HG02759 (cell line): ENCODE measurements around the gene KCNG3.

Experiments used
- ATAC-seq: cut with Tn5 transposase; IDR thresholded peaks from one replicate; pipeline ENCODE4 v1.9.1; 2021; ENCODE audit warnings: mild to moderate bottlenecking, moderate library complexity; ENCODE audit not compliant: unreplicated experiment

The KCNG3 gene

DNA sequence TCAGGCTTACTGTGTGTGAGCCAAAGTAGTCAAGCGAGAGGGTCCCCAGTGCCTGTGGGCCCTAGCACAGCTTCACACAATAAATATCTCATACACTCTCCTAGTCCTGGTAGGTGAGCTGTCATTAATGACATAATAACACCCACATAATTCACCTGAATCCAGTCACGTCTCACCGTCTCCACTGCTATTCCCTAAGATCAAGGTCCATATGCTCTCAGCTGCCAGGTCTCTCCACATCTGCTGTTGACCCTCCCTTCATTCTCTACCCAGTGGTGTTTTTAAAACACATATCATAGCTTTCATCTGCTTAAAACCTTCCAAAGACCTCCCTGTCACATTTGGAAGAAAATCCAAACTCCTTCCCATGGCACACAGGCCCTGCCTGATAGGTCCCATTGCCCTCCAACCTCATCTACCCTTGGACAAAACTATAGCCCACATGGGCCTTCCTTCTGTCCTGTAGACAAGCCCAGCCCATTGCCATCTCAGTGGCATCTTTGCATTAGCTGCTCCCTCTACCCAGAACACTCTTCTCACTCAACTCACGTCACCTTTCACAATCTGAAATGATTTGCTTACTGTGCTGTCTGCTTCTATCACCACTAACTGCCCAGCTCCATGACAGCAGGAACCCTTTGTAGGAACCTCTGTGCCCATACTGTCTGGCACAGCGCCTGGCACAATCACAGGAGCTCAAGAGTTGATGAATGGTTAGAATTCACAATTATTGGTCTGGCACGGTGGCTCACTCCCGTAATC, 7.5 kb downstream of the KCNG3 start:
- ATAC-seq = no peak

DNA sequence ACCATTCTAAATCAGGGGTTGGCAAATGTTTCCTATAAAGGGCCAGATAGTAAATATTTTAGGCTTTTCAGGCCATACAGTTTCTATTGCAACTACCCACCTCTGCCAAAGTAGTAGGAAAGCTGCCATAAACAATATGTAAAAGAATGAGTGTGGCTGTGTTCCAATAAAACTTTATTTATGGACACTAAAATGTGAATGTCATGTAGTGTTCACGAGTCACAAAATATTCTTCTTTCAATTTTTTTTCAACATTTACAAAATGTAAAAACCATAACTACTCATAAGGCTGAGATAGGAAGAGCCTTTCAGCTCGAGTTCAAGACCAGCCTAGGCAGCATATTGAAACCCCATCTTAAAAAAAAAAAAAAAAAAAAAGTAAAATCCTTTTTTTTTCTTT, 13.4 kb downstream of the KCNG3 start:
- no peak for ATAC-seq

DNA sequence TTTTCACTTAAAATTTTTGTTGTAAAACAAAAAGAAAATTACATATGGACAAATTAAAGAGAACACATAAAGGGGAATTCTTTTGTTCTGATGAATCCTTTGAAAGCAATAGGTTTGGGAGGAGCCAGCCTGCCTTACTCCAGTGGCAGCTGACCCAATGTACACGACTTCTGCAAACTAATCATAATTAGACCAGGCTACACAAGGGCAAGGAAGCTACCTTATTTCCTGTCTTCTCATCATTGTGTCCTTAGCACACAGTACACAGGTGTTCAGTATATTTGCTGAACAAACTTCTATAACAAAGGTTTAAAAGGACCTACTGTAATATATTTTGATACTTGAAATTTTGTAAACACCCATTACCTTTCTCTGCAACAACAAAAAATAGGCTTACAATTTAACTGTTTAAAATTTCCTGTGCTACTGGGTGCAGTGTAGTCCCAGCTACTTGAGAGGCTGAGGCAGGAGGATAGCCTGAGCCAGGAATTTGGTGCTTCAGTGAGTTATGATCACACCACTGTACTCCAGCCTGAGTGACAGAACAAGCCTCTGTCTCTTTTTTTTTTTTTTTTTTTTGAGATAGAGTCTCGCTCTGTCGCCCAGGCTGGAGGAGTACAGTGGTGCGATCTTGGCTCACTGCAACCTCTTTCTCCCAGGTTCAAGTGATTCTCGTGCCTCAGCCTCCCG, 18.9 kb downstream of the KCNG3 start:
- ATAC-seq = no peak

DNA sequence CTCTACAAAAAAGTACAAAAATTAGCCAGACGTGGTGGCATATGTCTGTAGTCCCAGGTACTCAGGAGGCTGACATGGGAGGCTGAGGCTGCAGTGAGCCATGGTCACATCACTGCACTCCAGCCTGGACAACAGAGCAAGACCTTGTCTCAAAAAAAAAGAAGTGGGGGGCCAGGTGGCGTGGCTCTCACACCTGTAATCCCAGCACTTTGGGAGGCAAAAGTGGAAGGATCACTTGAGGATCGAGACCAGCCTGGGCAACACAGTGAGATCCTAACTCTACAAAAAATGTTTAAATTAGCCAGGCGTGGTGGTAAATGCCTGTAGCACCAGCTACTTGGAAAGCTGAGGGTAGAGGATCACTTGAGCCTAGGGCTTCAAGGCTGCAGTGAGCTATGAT, 23.1 kb downstream of the KCNG3 start:
- ATAC-seq = no peak

DNA sequence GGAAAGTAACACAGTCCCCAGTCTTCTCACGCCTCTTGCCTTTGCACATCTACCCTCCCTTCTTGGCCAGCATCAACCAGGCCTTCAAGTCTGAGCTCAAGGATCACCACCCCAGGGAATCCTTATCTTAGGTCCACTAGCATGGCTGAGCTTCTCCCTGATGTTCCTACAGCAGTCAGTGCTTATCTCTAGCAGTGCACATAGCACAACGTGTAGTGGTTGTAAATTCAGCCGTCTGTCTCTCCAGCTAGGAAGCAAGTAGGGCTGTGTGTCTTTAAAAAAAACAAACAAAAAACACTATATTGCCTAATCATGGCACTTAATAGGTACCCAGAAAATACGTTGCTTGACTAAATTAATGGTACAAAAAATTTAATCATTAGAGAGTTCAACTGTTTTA, 29.2 kb downstream of the KCNG3 start:
- ATAC-seq = no peak

DNA sequence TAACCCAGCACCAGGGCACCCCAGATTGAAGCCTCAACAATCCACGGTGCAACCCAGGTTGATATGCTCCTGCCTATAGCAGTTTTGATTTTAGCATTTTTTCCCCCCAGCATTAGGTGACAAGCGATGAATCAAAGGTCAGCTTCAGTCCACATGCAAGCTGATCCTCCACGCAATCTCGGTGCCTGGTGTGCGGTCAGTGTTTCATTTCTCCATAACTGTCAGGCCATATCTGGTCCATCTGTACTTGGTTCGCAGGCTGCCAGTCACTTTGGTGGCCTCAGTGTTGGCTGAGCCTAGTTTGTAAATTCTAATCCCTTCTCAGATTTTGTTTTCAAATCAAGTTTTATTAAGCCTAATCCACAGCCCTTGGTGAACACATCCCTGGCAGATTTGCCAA, 30.2 kb downstream of the KCNG3 start:
- ATAC-seq = no peak

DNA sequence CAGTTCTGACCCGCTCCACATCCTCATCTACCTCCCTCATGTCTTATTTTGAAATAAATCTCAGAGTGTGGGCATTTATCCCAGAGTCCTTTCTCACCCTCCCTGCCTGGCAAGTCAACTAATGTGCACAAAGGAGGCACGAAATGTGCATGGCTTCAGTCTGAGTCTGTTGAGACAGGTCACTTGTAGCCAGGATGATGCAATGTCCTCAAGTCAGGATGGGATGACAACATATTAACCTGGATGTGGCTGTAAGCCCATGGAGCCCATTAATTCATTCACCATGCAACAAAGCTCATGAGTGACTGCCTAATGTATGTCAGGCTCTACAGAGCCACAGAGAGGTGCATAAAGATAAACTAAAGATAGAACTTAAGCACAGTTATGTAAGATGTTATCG, 34.5 kb downstream of the KCNG3 start:
- no peak for ATAC-seq

DNA sequence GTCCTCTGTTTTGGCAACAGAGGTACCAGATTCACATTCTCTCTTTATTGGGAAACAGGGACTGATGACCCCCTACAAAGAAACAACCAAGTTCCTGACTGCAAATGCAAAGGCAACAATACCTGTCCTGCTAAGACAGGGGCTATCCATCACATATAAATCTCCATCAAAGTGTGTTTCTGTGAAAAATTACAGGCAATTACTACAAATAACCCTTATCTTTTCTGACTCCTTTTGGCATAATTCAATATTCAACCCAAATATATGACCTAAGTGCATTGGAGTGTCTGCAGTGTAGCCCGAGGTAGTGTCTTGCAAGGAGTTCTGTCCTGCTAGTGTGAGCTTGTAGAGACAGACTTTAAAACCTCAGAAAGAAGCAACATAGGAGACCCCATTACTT, 35.4 kb downstream of the KCNG3 start:
- ATAC-seq = no peak

DNA sequence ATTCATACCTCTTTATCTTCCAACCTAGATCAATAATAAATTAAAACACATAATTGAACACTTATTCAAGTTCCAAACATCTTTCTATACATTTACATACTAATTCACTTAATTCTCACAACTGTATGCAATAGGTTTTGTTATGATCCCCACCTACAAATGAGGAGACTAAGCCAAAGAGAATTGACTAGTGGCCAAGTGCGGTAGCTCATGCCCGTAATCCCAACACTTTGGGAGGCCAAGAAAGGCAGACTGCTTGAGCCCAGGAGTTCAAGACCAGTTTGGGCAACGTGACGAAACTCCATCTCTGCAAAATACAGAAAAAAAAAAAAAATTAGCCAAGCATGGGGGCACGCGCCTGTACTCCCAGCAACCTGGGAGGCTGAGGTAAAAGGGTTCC, 36.8 kb downstream of the KCNG3 start:
- ATAC-seq = no peak

DNA sequence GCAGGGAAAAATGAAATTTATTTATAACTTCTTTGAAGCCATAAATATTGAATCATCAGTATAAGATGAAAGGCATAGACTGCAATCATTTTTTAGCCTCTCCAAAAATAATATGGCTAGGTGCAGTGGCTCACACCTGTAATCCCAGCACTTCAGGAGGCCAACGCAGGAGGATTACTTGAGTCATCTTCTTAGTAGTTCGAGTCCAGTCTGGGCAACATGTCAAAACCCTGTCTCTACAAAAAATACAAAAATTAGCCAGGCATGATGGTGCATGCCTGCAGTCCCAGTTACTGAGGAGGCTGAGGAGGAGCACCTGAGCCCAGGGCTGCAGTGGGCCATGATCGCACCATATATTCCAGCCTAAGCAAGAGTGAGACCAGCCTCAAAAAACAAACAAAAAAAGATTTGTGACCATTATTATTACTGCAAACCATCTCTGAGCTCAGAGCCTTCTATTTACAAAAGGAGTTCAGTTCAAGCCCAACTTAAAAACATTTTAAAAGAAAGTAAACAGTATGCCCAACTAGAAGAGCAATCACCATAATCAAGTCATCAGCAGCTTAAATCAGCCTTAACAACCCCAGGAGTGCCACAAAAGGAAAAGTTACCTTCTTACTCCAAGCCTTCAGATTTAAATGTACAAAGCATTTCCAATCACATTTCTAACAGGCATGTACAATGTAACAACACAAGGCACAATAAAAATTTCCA, 37.5 kb downstream of the KCNG3 start:
- no peak for ATAC-seq

DNA sequence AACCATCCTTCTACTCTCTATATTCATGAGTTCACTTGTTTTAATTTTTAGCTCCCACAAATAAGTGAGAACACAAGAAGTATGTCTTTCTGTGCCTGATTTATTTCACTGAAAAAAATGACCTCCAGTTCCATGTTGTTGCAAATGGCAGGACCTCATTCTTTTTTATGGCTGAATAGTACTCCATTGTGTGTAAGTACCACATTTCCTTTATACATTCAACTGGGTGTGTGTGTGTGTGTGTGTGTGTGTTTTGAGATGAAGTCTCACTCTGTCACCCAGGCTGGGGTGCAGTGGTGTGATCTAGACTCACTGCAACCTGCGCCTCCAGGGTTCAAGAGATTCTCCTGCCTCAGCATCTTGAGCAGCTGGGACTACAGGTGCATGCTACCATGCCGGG, 41.2 kb downstream of the KCNG3 start:
- no peak for ATAC-seq

DNA sequence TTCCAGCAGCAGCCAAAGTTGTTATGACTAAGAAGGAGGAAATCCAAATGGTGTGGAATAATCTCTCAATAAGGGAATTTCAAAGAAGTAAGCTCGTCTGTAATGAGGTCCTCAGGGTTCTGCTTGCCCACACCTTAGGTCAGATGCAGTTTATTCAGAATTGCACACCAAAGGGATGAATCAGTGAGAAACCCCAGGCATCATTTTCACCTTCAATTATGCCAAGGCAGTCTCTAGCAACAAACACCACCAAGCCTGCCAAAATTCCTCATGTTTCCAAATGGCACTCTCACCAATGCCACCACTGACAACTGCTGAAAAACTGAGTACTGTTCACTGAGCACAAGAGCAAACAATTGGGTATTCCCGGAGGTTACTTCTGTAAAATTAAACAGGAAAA, 43.6 kb downstream of the KCNG3 start:
- no peak for ATAC-seq

DNA sequence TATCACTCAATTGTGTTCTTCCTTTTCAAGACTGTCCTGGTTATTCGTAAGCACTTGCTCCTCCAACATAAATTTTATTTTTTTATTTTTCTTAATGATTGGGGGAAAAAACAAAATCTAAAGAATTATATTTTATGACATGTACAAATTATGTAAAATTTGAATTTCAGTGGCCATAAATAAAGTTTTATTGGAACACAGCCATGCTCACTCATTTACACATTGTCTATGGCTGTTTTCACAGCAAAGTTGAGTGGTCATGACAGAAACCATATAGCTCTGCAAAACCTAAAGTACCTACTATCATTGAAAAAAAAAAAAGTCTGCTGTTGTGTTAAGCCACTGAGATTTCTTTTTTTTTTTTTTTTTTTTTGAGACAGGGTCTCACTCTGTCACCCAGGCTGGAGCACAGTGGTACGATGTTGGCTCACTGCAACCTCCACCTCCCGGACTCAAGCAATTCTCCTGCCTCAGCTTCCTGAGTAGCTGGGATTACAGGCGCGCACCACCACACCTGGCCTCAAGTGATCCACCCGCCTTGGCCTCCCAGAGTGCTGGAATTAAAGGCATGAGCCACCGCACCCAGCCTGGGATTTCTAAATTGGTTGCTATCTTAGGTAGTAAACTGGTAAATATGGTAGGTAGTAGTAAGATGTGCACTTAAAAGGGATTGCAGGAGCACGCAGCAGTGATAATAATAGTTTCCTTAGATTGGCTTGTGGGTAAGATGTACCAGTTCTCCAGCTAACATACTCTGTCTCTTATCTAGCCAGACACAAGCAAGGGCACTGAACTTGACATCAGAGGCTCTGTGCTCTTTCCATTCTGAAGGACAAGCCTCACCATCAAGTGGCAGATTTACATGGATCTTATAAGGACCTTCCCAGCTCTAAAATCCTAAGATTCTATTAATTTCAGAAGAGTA, 44.4 kb downstream of the KCNG3 start:
- ATAC-seq = no peak

DNA sequence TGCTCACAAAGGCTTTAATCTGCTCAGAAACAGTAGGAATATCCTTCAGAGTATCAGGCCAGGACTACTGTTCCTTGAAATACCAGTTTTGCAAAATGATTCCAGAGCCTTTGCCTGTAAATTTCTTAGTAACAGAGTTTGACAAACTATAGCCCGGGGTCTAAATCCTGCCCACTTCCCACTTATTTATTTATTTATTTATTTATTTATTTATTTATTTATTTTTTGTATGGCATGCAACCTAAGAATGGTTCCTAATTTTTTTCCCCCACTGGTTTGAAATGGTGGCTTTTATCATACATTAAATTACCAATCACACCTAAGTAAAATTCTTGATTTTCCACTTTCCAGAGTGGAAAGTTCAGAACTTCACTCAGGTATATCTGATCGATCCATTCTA, 45.6 kb downstream of the KCNG3 start:
- ATAC-seq = no peak

DNA sequence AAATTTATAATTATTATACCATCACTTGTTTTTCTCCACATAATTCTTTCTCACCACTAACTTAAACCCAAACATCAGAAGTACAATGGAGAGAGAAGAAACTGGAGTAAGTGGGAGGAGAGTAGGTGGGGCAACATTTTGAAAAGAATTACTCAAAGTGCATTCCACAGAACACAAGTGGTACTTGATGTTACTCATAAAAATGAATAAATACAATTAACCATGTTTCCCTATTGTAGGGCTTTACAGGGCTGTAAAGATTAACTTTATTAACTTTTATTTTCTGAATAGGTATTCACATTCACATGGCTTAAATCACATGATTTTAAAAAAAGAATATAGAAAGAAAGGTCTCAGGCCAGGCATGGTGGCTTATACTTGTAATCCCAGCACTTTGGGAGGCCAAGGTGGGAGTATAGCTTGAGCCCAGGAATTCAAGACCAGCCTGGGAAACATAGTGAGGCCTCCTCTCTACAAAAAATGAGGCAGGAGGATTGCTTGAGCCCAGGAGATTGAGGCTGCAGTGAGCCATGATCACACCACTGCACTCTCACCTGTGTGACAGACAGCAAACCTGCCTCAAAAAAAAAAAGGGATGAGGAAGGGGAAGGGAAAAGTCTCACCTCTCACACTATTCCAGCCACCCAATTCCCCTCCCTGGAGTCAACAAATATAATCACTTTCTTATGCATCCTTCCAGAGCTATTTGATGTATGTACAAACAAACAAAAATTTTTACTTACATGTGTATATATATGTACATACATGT, 47.1 kb downstream of the KCNG3 start:
- no peak for ATAC-seq

DNA sequence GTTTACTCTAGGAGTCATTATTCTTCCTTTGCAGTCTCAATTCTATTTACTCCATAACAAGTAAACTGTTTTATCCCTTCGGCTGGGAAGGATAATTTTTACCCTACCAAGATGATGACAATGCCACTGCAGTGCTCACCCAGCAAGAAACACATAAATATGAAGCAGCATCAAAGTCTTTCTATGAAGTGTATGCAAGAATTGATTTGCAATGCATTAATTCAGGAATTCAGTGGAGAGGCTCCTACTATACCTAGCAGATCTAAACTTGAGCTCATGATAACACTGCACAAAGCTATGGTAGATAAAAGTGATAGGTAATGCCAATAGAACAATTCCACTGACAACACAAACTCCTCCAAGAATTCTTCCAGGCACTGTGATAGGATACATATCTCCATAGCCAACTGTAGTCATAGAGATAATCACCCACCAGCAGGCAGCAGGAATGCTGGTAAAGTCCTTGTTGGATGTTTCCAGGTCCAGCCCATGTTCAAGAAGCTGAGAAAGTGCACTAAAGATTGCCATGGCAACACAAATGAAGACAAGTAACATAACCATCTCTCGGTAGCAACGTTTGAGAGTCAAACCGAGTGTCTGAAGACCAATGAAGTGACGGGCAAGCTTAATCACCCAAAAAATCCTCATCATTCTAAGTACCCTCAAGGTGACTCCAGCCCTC, 49.9 kb downstream of the KCNG3 start:
- no peak for ATAC-seq

DNA sequence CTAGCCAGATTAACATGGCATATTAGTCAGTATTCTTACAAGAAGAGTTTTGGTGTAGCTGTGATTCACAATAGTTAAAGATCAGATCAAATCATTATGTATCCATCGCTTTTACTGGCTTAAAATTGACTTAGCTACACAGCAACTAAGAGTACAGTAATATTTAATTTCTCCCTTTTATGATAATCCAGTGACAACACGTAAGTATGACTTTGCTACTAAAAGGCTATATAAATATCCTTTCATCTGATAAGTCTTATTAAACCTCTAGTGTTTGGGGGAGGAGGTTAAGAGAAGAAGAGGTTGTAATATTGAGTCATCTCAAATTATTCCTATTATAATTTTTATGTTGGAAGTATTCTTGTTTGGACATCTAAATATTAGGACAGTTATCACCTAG, 51.0 kb downstream of the KCNG3 start:
- no peak for ATAC-seq

DNA sequence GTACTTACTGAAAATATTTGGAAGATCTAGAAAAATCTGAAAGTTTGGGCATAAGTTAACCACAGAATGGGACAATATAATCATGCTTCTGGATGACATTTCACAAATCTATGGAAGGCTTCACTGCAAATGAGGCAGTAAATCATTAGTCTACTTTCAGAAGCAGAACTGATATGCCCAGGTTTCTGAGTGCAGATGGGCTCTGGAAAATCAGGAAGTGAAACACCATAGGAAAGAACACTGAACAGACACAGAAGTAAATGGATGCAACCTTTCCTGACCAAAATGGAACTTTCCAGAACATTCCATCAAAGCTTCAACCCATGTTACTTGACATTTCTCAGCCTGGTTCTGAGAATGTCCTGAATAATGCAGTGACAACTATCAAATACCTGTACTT, 55.1 kb downstream of the KCNG3 start:
- ATAC-seq = no peak

DNA sequence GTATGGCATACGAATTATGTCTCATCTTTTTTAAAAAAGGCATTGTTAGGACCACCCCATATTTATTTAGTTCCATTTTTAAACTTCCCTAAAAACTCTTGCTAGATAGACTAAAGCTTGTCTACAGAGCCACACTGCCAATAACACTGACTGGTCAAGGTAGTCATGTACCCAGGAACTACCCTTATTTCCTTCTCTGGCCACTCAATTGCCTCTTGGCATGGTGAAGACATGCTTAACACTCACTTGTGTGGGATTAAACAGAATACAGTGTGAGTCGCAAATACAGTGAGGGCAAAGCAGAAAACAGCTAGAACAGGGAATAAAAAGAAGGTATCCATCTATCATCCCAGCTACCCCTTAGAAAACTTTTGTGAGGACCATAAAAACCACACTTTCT, 57.4 kb downstream of the KCNG3 start:
- ATAC-seq = no peak

DNA sequence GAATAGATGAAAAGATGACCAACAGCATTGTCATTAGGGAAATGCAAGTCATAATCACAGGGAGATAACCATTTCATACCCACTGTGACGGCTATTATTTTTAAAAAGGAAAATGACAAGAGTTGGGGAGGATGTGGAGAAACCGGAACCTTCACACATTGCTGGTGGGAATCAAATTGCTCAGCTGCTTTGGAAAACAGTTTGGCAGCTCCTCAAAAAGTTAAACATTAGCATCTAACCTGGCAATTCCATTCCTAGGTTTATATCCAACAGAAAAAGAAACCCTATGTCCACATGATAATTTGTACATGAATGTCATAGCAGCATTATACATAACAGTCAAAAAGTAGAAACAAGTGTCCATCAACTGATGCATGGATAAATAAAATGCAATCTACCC, 58.2 kb downstream of the KCNG3 start:
- no peak for ATAC-seq
